IMR-90 (cell line): ENCODE measurements around the gene WASF3. TPM values are rescaled to one million over a fixed set of nuclear protein-coding genes. Genes with fewer than 3 reads are reported as not detected.

Experiments
- ATAC-seq: fragments of 200-7000 bp; cut with Tn5 transposase; 2 replicates; pipeline ENCODE4 v1.9.1; 2020; ENCODE audit warnings: low read depth, mild to moderate bottlenecking, moderate library complexity
- BruUV-seq: library from RNA; stranded (reverse); fragments of 400-500 nt; replicated peaks from 2 replicates; lab custom pipeline; 2021; lab: Mats Ljungman, UMichigan
- CTCF ChIA-PET: fragments of 300-600 bp; formaldehyde crosslinking; extraction: SDS; loops from one replicate; lab custom pipeline; 2021; ENCODE audit warnings: antibody characterized with exemption; lab: Yijun Ruan, JAX
- POLR2A ChIA-PET: fragments of 300-600 bp; sonication (Branson Sonifier 250); formaldehyde crosslinking; loops from one replicate; lab custom pipeline; 2022; ENCODE audit warnings: antibody characterized with exemption; ENCODE audit not compliant: unreplicated experiment; lab: Charles Lee
- DNase-seq: peaks from one replicate; pipeline ENCODE4 v3.0.0; 2013
- H2AFZ ChIP-seq: replicated peaks from 2 replicates; pipeline ENCODE3; 2013; ENCODE audit warnings: low read length, mild to moderate bottlenecking; ENCODE audit not compliant: poor library complexity
- H2AK5ac ChIP-seq: 2 replicates; pipeline ENCODE4 v1.6.1; 2013; ENCODE audit warnings: low read depth, low read length, inconsistent platforms
- H2AK9ac ChIP-seq: replicated peaks from 2 replicates; pipeline ENCODE3; 2013; ENCODE audit warnings: mild to moderate bottlenecking, low read depth, low read length, moderate library complexity; ENCODE audit not compliant: poor library complexity
- H2BK120ac ChIP-seq: 2 replicates; pipeline ENCODE4 v1.6.1; 2013; ENCODE audit warnings: low read depth, low read length, inconsistent platforms
- H2BK15ac ChIP-seq: 3 replicates; pipeline ENCODE4 v1.6.1; 2013; ENCODE audit warnings: low read depth, low read length, inconsistent platforms
- H2BK20ac ChIP-seq: 2 replicates; pipeline ENCODE4 v1.6.1; 2013; ENCODE audit warnings: low read depth, mild to moderate bottlenecking, inconsistent platforms, low read length, moderate library complexity
- H2BK5ac ChIP-seq: 2 replicates; pipeline ENCODE4 v1.6.1; 2013; ENCODE audit warnings: mild to moderate bottlenecking, low read depth, low read length, inconsistent platforms; ENCODE audit not compliant: poor library complexity, severe bottlenecking
- H3K14ac ChIP-seq: replicated peaks from 2 replicates; pipeline ENCODE4 v1.6.1; 2013; ENCODE audit warnings: low read depth, low read length, inconsistent platforms
- H3K18ac ChIP-seq: 2 replicates; pipeline ENCODE4 v1.6.1; 2013; ENCODE audit warnings: low read depth, low read length, control low read depth
- H3K23ac ChIP-seq: 2 replicates; pipeline ENCODE4 v1.6.1; 2013; ENCODE audit warnings: low read depth, low read length, inconsistent platforms
- H3K27ac ChIP-seq: 2 replicates; pipeline ENCODE4 v1.5.1; 2013; ENCODE audit warnings: mild to moderate bottlenecking, control low read depth, low read length; ENCODE audit not compliant: insufficient read depth
- H3K27me3 ChIP-seq: 2 replicates; pipeline ENCODE4 v1.6.1; 2013; ENCODE audit warnings: low read length; ENCODE audit not compliant: control insufficient read depth, insufficient read depth
- H3K36me3 ChIP-seq: 2 replicates; pipeline ENCODE4 v1.6.1; 2013; ENCODE audit warnings: low read length, mixed read lengths; ENCODE audit not compliant: control insufficient read depth, insufficient read depth
- H3K4ac ChIP-seq: 2 replicates; pipeline ENCODE4 v1.6.1; 2013; ENCODE audit warnings: low read depth, low read length, inconsistent platforms
- H3K4me1 ChIP-seq: 2 replicates; pipeline ENCODE4 v1.6.1; 2013; ENCODE audit warnings: low read length, mixed read lengths; ENCODE audit not compliant: control insufficient read depth, insufficient read depth
- H3K4me2 ChIP-seq: 2 replicates; pipeline ENCODE4 v1.6.1; 2013; ENCODE audit warnings: low read depth, mild to moderate bottlenecking, control low read depth, low read length, moderate library complexity
- H3K4me3 ChIP-seq: 2 replicates; pipeline ENCODE4 v1.5.1; 2013; ENCODE audit warnings: low read depth, mild to moderate bottlenecking, control low read depth, low read length, moderate library complexity; ENCODE audit not compliant: insufficient read depth
- H3K56ac ChIP-seq: 2 replicates; pipeline ENCODE4 v1.6.1; 2013; ENCODE audit warnings: low read length, inconsistent platforms; ENCODE audit not compliant: insufficient read depth; ENCODE audit errors: extremely low read depth
- H3K79me1 ChIP-seq, 2 experiments: 2 replicates each; pipeline ENCODE4 v1.6.1; 2013; ENCODE audit warnings: low read length in 2 of 2, inconsistent platforms in 1 of 2, low read depth in 1 of 2
- H3K9ac ChIP-seq: 2 replicates; pipeline ENCODE4 v1.6.1; 2013; ENCODE audit warnings: low read depth, low read length, control low read depth
- H3K9me1 ChIP-seq: 2 replicates; pipeline ENCODE4 v1.6.1; 2013; ENCODE audit warnings: low read length, inconsistent platforms; ENCODE audit not compliant: insufficient read depth
- H3K9me3 ChIP-seq: 2 replicates; pipeline ENCODE4 v1.6.1; 2013; ENCODE audit warnings: low read length; ENCODE audit not compliant: control insufficient read depth, insufficient read depth
- H4K20me1 ChIP-seq: 2 replicates; pipeline ENCODE4 v1.6.1; 2013; ENCODE audit warnings: low read length, inconsistent platforms; ENCODE audit not compliant: insufficient read depth
- H4K5ac ChIP-seq: 2 replicates; pipeline ENCODE4 v1.6.1; 2013; ENCODE audit warnings: mild to moderate bottlenecking, low read depth, low read length, control low read depth
- H4K8ac ChIP-seq, 2 experiments: 2 replicates each; pipeline ENCODE4 v1.6.1; 2013; ENCODE audit warnings: low read depth in 2 of 2, low read length in 2 of 2, control low read depth in 1 of 2, inconsistent platforms in 1 of 2
- H4K91ac ChIP-seq: 2 replicates; pipeline ENCODE4 v1.6.1; 2013; ENCODE audit warnings: low read depth, low read length, inconsistent platforms; ENCODE audit not compliant: insufficient read depth
- NFE2L2 ChIP-seq: fragments of 150-350 bp; IDR thresholded peaks from 2 replicates; pipeline ENCODE4 v1.6.1; 2016; ENCODE audit warnings: low read depth, mild to moderate bottlenecking, low read length
- WGBS, 2 experiments: methylation state at CpG; one replicate each; pipeline versions ENCODE4 v1.1.5 to v1.1.7; 2013; ENCODE audit warnings: missing lambda C conversion rate in 2 of 2; ENCODE audit not compliant: insufficient read length in 1 of 2; ENCODE audit errors: extremely low coverage in 2 of 2; 5-methylcytosine and 5-hydroxymethylcytosine counted together
- dilution Hi-C: fragments of 300-500 bp; cut with HindIII; formaldehyde crosslinking; loops from one replicate; pipeline ENCODE4 v1.14.3; 2018; ENCODE audit warnings: low sequenced_read_pairs; ENCODE audit not compliant: unreplicated experiment
- in situ Hi-C: fragments of 300-500 bp; cut with MboI; formaldehyde crosslinking; loops from 3 replicates; pipeline ENCODE4 v1.14.3; 2019; ENCODE audit warnings: low sequenced_read_pairs, inconsistent platforms, mixed read lengths
- intact Hi-C: fragments of 100-400 bp; cut with micrococcal nuclease; formaldehyde crosslinking; loops from 2 replicates; pipeline ENCODE4 v1.10.0; 2022
- polyA plus RNA-seq, 3 experiments: library from polyadenylated mRNA; depleted of rRNA; stranded (reverse); fragments of >200 nt; gene quantifications; 2 replicates each; pipeline ENCODE4 v1.2.3, GENCODE V29; 2012; ENCODE audit warnings: low replicate concordance in 1 of 3
- total RNA-seq: library from RNA; depleted of rRNA; stranded (reverse); fragments of >200 nt; gene quantifications from 2 replicates; pipeline ENCODE4 v1.2.3, GENCODE V29; 2012

The WASF3 gene
- total and polyA plus RNA-seq, 2 of the 4 experiments (the other 2 are of a cell fraction), result 4.3 to 11.4 TPM

DNA sequence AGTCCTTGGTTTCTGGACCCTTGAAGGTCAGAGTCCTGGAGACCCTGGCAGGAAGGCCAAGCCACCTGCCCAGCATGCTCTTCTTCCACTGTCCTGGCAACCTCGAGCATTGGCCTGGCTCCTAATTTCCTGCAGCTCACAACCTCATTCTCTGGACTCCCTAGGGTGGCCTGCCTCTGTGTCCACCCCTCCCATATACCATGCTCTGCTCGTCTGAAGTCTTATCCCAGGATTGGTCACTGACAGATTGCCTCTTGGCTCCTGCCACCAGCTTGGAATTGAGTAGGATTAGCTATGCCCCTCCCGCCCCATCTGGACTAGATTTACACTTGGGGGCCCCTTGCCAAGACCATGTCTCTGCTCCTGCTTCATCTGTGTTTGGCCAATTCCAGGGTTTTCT lies 17.1 kb upstream of the WASF3 start:
- Histone ChIP-seq H2BK20ac (no peak overlapping the region), H4K8ac (no peak overlapping the region), H3K9me3 (no peaks in the 10 kb centered on the region), H3K23ac (no peak overlapping the region), H2BK15ac (no peak overlapping the region), H3K27ac (no peak overlapping the region), H3K4me2 (no peak overlapping the region), H3K9me1 (no peaks in the 10 kb centered on the region), H3K79me1 (no peaks in the 10 kb centered on the region), H3K4me1 (no peaks in the 10 kb centered on the region), H3K56ac (no peak overlapping the region), H3K27me3 (peaks cover 45% of the 10 kb centered on the region), H2BK5ac (no peak overlapping the region), H2BK120ac (no peak overlapping the region), H3K36me3 (no peaks in the 10 kb centered on the region), H4K5ac (no peak overlapping the region), H2AK9ac (no peak overlapping the region), H3K4me3 (no peak overlapping the region), H3K18ac (no peak overlapping the region), H3K9ac (no peak overlapping the region), H2AFZ (no peak overlapping the region), H3K4ac (no peak overlapping the region), H3K14ac (no peak overlapping the region), H4K20me1 (no peaks in the 10 kb centered on the region), H2AK5ac (no peak overlapping the region), H4K91ac (no peak overlapping the region)
- intact Hi-C loops (no loop called here), dilution Hi-C loops (no loop called here), in situ Hi-C loops (no loop called here)
- BruUV-seq, result no TSS peak
- ChIA-PET CTCF (no interaction called here), POLR2A (no interaction called here)
- no peak for TF ChIP-seq NFE2L2
- no peak for DNase-seq
- no peak for ATAC-seq
- WGBS, 2 experiments, result no CpG with 5 or more reads among the region's 3 CpGs
